Neural progenitor cell (in vitro differentiated cells): Measurements from ENCODE around the gene EXOSC5.

Experiments used
- EZH2phosphoT487 ChIP-seq: fragments of 200-600 bp; sonication (generic); IDR thresholded peaks from 2 replicates; pipeline ENCODE4 v1.6.1; 2017; ENCODE audit warnings: antibody characterized with exemption
- TF ChIP-seq, protein P1 (sequence below): fragments of 200-600 bp; sonication (generic); IDR thresholded peaks from 2 replicates; pipeline ENCODE4 v1.5.1; 2017; ENCODE audit warnings: antibody characterized with exemption, mild to moderate bottlenecking

GRCh38 chr19:41392775-41393174 is 4.4 kb downstream of the EXOSC5 start:
- TF ChIP-seq EZH2phosphoT487: no peak
- TF ChIP-seq, protein P1, sequence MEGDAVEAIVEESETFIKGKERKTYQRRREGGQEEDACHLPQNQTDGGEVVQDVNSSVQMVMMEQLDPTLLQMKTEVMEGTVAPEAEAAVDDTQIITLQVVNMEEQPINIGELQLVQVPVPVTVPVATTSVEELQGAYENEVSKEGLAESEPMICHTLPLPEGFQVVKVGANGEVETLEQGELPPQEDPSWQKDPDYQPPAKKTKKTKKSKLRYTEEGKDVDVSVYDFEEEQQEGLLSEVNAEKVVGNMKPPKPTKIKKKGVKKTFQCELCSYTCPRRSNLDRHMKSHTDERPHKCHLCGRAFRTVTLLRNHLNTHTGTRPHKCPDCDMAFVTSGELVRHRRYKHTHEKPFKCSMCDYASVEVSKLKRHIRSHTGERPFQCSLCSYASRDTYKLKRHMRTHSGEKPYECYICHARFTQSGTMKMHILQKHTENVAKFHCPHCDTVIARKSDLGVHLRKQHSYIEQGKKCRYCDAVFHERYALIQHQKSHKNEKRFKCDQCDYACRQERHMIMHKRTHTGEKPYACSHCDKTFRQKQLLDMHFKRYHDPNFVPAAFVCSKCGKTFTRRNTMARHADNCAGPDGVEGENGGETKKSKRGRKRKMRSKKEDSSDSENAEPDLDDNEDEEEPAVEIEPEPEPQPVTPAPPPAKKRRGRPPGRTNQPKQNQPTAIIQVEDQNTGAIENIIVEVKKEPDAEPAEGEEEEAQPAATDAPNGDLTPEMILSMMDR: no peak
